B cell (primary cell): ENCODE results near the gene CNKSR2. TPM values are rescaled to one million over a fixed set of nuclear protein-coding genes. Genes with fewer than 3 reads are reported as not detected.

Experiments used
- ATAC-seq: fragments of 200-7000 bp; cut with Tn5 transposase; one replicate; pipeline ENCODE4 v1.10.0; 2021; ENCODE audit warnings: low read depth, mild to moderate bottlenecking, moderate number of reproducible peaks, moderate library complexity
- CTCF ChIA-PET: fragments of 350-600 bp; sonication (Branson Sonifier 250); formaldehyde crosslinking; loops from one replicate; lab custom pipeline; 2021; ENCODE audit warnings: antibody characterized with exemption, inconsistent platforms; lab: Charles Lee
- POLR2A ChIA-PET: fragments of 350-600 bp; sonication (Branson Sonifier 250); formaldehyde crosslinking; loops from one replicate; lab custom pipeline; 2021; ENCODE audit warnings: antibody characterized with exemption; lab: Charles Lee
- DNase-seq: peaks from one replicate; pipeline ENCODE4 v3.0.0; 2013
- H2AFZ ChIP-seq: 2 replicates; pipeline ENCODE4 v1.6.1; 2012; ENCODE audit warnings: mild to moderate bottlenecking, low read depth, low read length; ENCODE audit not compliant: insufficient read depth, poor library complexity, severe bottlenecking
- H3K27ac ChIP-seq, 2 donors: 1 replicate in 1 of 2; 2 replicates in 1 of 2; pipeline ENCODE4 v1.5.1; 2012 to 2013; ENCODE audit warnings: low read length in 2 of 2, mild to moderate bottlenecking in 2 of 2, moderate library complexity in 1 of 2
- H3K27me3 ChIP-seq, 4 experiments: fragments of 200-600 bp in 1 of 4; sonication (generic) in 1 of 4; replicated peaks in 1 of 4; 1 replicate in 2 of 4; 2 replicates in 2 of 4; pipeline versions ENCODE4 v1.6.1 to v1.7.0; 2013 to 2016; ENCODE audit warnings: low read length in 3 of 4, mild to moderate bottlenecking in 2 of 4, mixed read lengths in 1 of 4, moderate library complexity in 1 of 4; ENCODE audit not compliant: insufficient read depth in 4 of 4, control insufficient read depth in 3 of 4; ENCODE audit errors: control extremely low read depth in 1 of 4
- H3K36me3 ChIP-seq, 2 experiments: replicated peaks in 1 of 2; 1 replicate in 1 of 2; 2 replicates in 1 of 2; pipeline versions ENCODE4 v1.6.1 to v1.7.1; 2013; ENCODE audit warnings: low read length in 1 of 2; ENCODE audit not compliant: insufficient read depth in 2 of 2, control insufficient read depth in 1 of 2; ENCODE audit errors: control extremely low read depth in 1 of 2, extremely low read depth in 1 of 2
- H3K4me1 ChIP-seq, 2 donors: fragments of 200-600 bp in 1 of 2; sonication (generic) in 1 of 2; 1 replicate in 1 of 2; 2 replicates in 1 of 2; pipeline versions ENCODE4 v1.5.1 to v1.6.1; 2013 to 2017; ENCODE audit warnings: low read length in 2 of 2; ENCODE audit not compliant: control insufficient read depth in 2 of 2, insufficient read depth in 2 of 2
- H3K4me2 ChIP-seq: replicated peaks from 2 replicates; pipeline ENCODE3; 2012; ENCODE audit warnings: mild to moderate bottlenecking, low read depth, low read length; ENCODE audit not compliant: poor library complexity, severe bottlenecking
- H3K4me3 ChIP-seq, 5 experiments: fragments of 200-600 bp in 1 of 5; sonication (generic) in 1 of 5; 1 replicate in 3 of 5; 2 replicates in 2 of 5; pipeline versions ENCODE4 v1.5.1 to v1.7.0; 2011 to 2016; ENCODE audit warnings: low read length in 4 of 5, mild to moderate bottlenecking in 4 of 5, low read depth in 2 of 5, control low read depth in 1 of 5, moderate library complexity in 1 of 5; ENCODE audit not compliant: insufficient read depth in 1 of 5; ENCODE audit errors: control extremely low read depth in 1 of 5, extremely low read depth in 1 of 5
- H3K79me2 ChIP-seq: fragments of 200-600 bp; sonication (generic); one replicate; pipeline ENCODE4 v1.6.0; 2016; ENCODE audit warnings: low read length; ENCODE audit not compliant: control insufficient read depth, insufficient read depth
- H3K9ac ChIP-seq: fragments of 200-600 bp; sonication (generic); 2 replicates; pipeline ENCODE4 v1.6.1; 2017; ENCODE audit warnings: mild to moderate bottlenecking, low read length, moderate library complexity
- H3K9me3 ChIP-seq, 3 donors: one replicate each; pipeline versions ENCODE4 v1.6.1 to v1.7.1; 2013; ENCODE audit warnings: low read length in 2 of 3; ENCODE audit not compliant: control insufficient read depth in 2 of 3, insufficient read depth in 1 of 3; ENCODE audit errors: control extremely low read depth in 1 of 3
- H4K20me1 ChIP-seq: 2 replicates; pipeline ENCODE4 v1.6.0; 2012; ENCODE audit warnings: mild to moderate bottlenecking, low read length; ENCODE audit not compliant: insufficient read depth, control insufficient read depth, poor library complexity, severe bottlenecking
- H3K27ac Mint-ChIP-seq: one replicate; pipeline ENCODE4 v1.8.0; 2021; ENCODE audit warnings: mixed read lengths
- H3K27me3 Mint-ChIP-seq: one replicate; pipeline ENCODE4 v1.8.0; 2021; ENCODE audit warnings: mixed read lengths
- H3K4me1 Mint-ChIP-seq: one replicate; pipeline ENCODE4 v1.8.0; 2021; ENCODE audit warnings: mixed read lengths
- H3K4me3 Mint-ChIP-seq: one replicate; pipeline ENCODE4 v1.8.0; 2021; ENCODE audit warnings: mixed read lengths
- H3K9me3 Mint-ChIP-seq: one replicate; pipeline ENCODE4 v1.8.0; 2022; ENCODE audit warnings: mixed read lengths; ENCODE audit not compliant: insufficient read depth
- EZH2 ChIP-seq: IDR thresholded peaks from 2 replicates; pipeline ENCODE4 v1.6.1; 2012; ENCODE audit warnings: borderline replicate concordance, low read depth, mild to moderate bottlenecking, moderate library complexity, low read length; ENCODE audit not compliant: insufficient read depth, poor library complexity, severe bottlenecking
- WGBS: methylation state at CpG from one replicate; pipeline ENCODE4 v1.1.5; 2013; ENCODE audit warnings: missing lambda C conversion rate; ENCODE audit not compliant: insufficient coverage; 5-methylcytosine and 5-hydroxymethylcytosine counted together
- intact Hi-C: fragments of 100-400 bp; cut with micrococcal nuclease; formaldehyde crosslinking; loops from one replicate; pipeline ENCODE4 v1.10.0; 2022
- polyA plus RNA-seq: library from polyadenylated mRNA; depleted of rRNA; stranded (reverse); fragments of >200 nt; gene quantifications from 2 replicates; pipeline ENCODE4 v1.2.3, GENCODE V29; 2012
- total RNA-seq, 2 donors: library from RNA; stranded (reverse); fragments of 120-200 nt in 1 of 2; gene quantifications; 1 replicate in 1 of 2; 2 replicates in 1 of 2; pipeline versions ENCODE4 v1.2.3 to v1.2.4, GENCODE V29; 2013 to 2022
- TF ChIP-seq, protein P1 (sequence below): fragments of 200-600 bp; IDR thresholded peaks from one replicate; pipeline ENCODE4 v1.8.0; 2022; ENCODE audit warnings: antibody characterized with exemption, mild to moderate bottlenecking

Gene CNKSR2
- total and polyA plus RNA-seq, 2 donors (not counting 1 experiment from before 2014, with no cell fraction given), result 11.5 to 18.8 TPM

DNA sequence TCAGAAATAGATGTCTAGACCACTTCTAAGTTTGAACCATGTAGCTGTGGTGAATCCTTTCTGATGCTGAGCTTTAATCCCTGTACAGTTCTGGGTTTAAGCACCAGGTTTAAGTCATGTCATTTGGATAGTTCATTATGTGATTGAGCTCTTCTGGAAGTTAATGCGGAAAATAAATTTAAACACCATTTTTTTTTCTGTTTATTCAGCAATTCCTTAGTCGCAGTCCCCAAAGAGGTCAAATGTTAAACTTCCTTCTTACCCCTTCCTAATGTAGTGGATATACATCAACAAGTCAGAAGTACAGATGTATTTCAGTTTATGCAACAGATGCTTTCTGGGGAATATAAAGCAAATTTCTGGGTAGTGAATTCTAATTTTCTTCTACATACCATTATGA, 52.9 kb downstream of the CNKSR2 start:
- no peaks in the 10 kb centered on the region for H3K9me3 Mint-ChIP-seq
- Histone ChIP-seq H3K27ac (no peak overlapping the region), H4K20me1 (no peaks in the 10 kb centered on the region), H3K9ac (no peak overlapping the region), H3K27me3 (no peaks in the 10 kb centered on the region), H3K4me2 (no peak overlapping the region), H2AFZ (no peak overlapping the region), H3K4me1 (peaks cover 0 to 5% of the 10 kb centered on the region in 2 donors), H3K36me3 (peaks cover 0 to 2% of the 10 kb centered on the region in 2 experiments), H3K4me3 (no peak overlapping the region), H3K9me3 (no peaks in the 10 kb centered on the region), H3K79me2 (no peaks in the 10 kb centered on the region)
- intact Hi-C loops, result no loop called here
- POLR2A ChIA-PET, result no interaction called here
- no peak overlapping the region for H3K27ac Mint-ChIP-seq
- TF ChIP-seq EZH2, result no peak
- TF ChIP-seq, protein P1, sequence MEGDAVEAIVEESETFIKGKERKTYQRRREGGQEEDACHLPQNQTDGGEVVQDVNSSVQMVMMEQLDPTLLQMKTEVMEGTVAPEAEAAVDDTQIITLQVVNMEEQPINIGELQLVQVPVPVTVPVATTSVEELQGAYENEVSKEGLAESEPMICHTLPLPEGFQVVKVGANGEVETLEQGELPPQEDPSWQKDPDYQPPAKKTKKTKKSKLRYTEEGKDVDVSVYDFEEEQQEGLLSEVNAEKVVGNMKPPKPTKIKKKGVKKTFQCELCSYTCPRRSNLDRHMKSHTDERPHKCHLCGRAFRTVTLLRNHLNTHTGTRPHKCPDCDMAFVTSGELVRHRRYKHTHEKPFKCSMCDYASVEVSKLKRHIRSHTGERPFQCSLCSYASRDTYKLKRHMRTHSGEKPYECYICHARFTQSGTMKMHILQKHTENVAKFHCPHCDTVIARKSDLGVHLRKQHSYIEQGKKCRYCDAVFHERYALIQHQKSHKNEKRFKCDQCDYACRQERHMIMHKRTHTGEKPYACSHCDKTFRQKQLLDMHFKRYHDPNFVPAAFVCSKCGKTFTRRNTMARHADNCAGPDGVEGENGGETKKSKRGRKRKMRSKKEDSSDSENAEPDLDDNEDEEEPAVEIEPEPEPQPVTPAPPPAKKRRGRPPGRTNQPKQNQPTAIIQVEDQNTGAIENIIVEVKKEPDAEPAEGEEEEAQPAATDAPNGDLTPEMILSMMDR, result no peak
- WGBS, result no CpG with 5 or more reads among the region's 2 CpGs
- peaks cover 10% of the 10 kb centered on the region for H3K4me1 Mint-ChIP-seq
- CTCF ChIA-PET, result interaction anchor here (1.4 to 1.6 kb wide), 2 partner anchors 9 to 26 kb away, joined by 3 read pairs; no protein-coding TSS in a partner anchor
- no peak overlapping the region for H3K4me3 Mint-ChIP-seq
- DNase-seq (no peak), ATAC-seq (no peak)
- no peaks in the 10 kb centered on the region for H3K27me3 Mint-ChIP-seq

DNA sequence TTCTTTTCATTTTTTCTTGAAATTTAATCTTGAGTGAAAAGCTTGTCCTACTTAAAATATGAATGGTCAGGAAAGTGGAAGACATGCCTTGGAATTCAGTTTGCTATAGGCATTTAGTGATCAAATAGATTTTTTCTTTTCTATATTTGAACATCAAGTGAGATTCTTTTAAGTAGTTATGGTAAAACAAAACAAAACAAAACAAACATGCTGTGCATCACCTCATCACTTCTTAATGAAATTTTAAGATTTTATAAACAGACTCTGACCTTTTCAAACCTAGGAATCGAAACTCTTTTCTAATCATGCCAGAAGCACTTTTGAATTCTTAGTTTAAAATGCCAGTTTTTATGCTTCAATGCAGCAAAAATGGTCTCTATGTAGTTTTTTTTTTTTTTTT, 62.8 kb downstream of the CNKSR2 start:
- Histone ChIP-seq H3K4me2 (no peak overlapping the region), H3K36me3 (no peaks in the 10 kb centered on the region), H3K4me3 (no peak overlapping the region), H3K9me3 (no peaks in the 10 kb centered on the region), H3K27ac (no peak overlapping the region), H3K27me3 (no peaks in the 10 kb centered on the region), H3K4me1 (peaks cover 8 to 21% of the 10 kb centered on the region in 2 donors), H2AFZ (no peak overlapping the region), H3K79me2 (no peaks in the 10 kb centered on the region), H3K9ac (no peak overlapping the region), H4K20me1 (no peaks in the 10 kb centered on the region)
- Mint-ChIP-seq H3K27me3 (no peaks in the 10 kb centered on the region), H3K27ac (no peak overlapping the region), H3K4me1 (peaks cover 26% of the 10 kb centered on the region), H3K4me3 (peak overlapping the region; percentile 29), H3K9me3 (no peaks in the 10 kb centered on the region)
- CTCF ChIA-PET, result no interaction called here
- intact Hi-C loops, result no loop called here
- no peak for TF ChIP-seq EZH2
- TF ChIP-seq, protein P1, result no peak
- no CpG with 5 or more reads among the region's 1 CpG for WGBS
- POLR2A ChIA-PET, result no interaction called here
- DNase-seq, result no peak
- ATAC-seq, result no peak
